DOHH2 (cell line): ENCODE data around the gene CPA5.

Experiments
- CTCF ChIP-seq: fragments of 200-600 bp; sonication (generic); IDR thresholded peaks from one replicate; pipeline ENCODE4 v1.5.1; 2014; ENCODE audit warnings: antibody characterized with exemption, mild to moderate bottlenecking, low read depth, low read length; ENCODE audit not compliant: poor library complexity, severe bottlenecking
- EZH2phosphoT487 ChIP-seq: fragments of 200-600 bp; sonication (generic); IDR thresholded peaks from 2 replicates; pipeline ENCODE4 v1.6.1; 2017; ENCODE audit warnings: borderline replicate concordance, mild to moderate bottlenecking, antibody characterized with exemption, low read length, moderate library complexity, mixed read lengths

GRCh38 chr7:130303982-130304381 is 40.6 kb upstream of the CPA5 start:
- no peak for TF ChIP-seq CTCF
- no peak for TF ChIP-seq EZH2phosphoT487
